A549 (cell line): ENCODE results near the gene PRKAR1B. TPM values are rescaled to one million over a fixed set of nuclear protein-coding genes. Genes with fewer than 3 reads are reported as not detected.

Experiments used
- ATAC-seq, 2 experiments: fragments of 200-7000 bp in 1 of 2; fragments of >200 bp in 1 of 2; cut with Nextera tagmentation in 1 of 2; cut with Tn5 transposase in 1 of 2; 3 replicates each; pipeline versions ENCODE4 v1.8.0 to v1.9.1; 2018 to 2020; ENCODE audit warnings: mild to moderate bottlenecking in 1 of 2, moderate library complexity in 1 of 2
- CTCF ChIA-PET: fragments of 300-600 bp; sonication (Branson Sonifier 250); formaldehyde crosslinking; extraction: SDS; loops from one replicate; lab custom pipeline; 2021; ENCODE audit warnings: antibody characterized with exemption, inconsistent platforms; lab: Yijun Ruan, JAX
- POLR2A ChIA-PET: fragments of 350-600 bp; formaldehyde crosslinking; extraction: SDS; loops from one replicate; lab custom pipeline; 2021; ENCODE audit warnings: antibody characterized with exemption, inconsistent platforms; lab: Yijun Ruan, JAX
- DNase-seq, 2 experiments: peaks; one replicate each; pipeline versions ENCODE4 v3.0.0 to v3.0.0-alpha.2; 2011 to 2016; ENCODE audit warnings: low read depth in 1 of 2, low spot score in 1 of 2
- FAIRE-seq: peaks from 2 replicates; lab custom pipeline; 2011; peaks lifted over from hg19 to GRCh38; lab: Jason Lieb, UNC
- H3K27ac ChIP-seq, 2 experiments: fragments of >200 bp; sonication (Bioruptor Twin); formaldehyde crosslinking; 3 replicates each; pipeline ENCODE4 v1.5.1; 2016 to 2017
- H3K4me1 ChIP-seq: fragments of >200 bp; sonication (Bioruptor Twin); formaldehyde crosslinking; 3 replicates; pipeline ENCODE4 v1.6.1; 2016
- H3K4me2 ChIP-seq: fragments of >200 bp; sonication (Bioruptor Twin); formaldehyde crosslinking; 3 replicates; pipeline ENCODE4 v1.6.1; 2016
- H3K4me3 ChIP-seq: fragments of >200 bp; sonication (Bioruptor Twin); formaldehyde crosslinking; 3 replicates; pipeline ENCODE4 v1.5.1; 2016
- H3K9me3 ChIP-seq: fragments of >200 bp; sonication (Bioruptor Twin); formaldehyde crosslinking; 3 replicates; pipeline ENCODE4 v1.6.1; 2016
- EP300 ChIP-seq, 2 experiments: fragments of >200 bp; sonication (Bioruptor Twin); formaldehyde crosslinking; IDR thresholded peaks; 2 replicates in 1 of 2; 3 replicates in 1 of 2; pipeline ENCODE4 v1.6.1; 2016 to 2017
- HEYL ChIP-seq: fragments of 250-450 bp; sonication (Bioruptor Pico); IDR thresholded peaks from 2 replicates; pipeline ENCODE4 v1.8.0; 2021; ENCODE audit warnings: mild to moderate bottlenecking, moderate library complexity
- HOXA7 ChIP-seq: fragments of 250-450 bp; sonication (Bioruptor Pico); IDR thresholded peaks from 2 replicates; pipeline ENCODE4 v1.5.0; 2020; ENCODE audit warnings: mild to moderate bottlenecking, moderate library complexity
- JUNB ChIP-seq: fragments of >200 bp; sonication (Bioruptor Twin); formaldehyde crosslinking; IDR thresholded peaks from 2 replicates; pipeline ENCODE4 v1.6.1; 2016
- KDM5A ChIP-seq: fragments of 200-600 bp; sonication (generic); IDR thresholded peaks from 2 replicates; pipeline ENCODE4 v1.6.1; 2016; ENCODE audit warnings: antibody characterized with exemption, mild to moderate bottlenecking
- MAZ ChIP-seq: fragments of 150-350 bp; IDR thresholded peaks from 2 replicates; pipeline ENCODE4 v1.6.1; 2014; ENCODE audit warnings: antibody characterized with exemption, low read depth, low read length, borderline replicate concordance
- MYC ChIP-seq: IDR thresholded peaks from 2 replicates; pipeline ENCODE4 v1.6.1; 2012; ENCODE audit warnings: mild to moderate bottlenecking, inconsistent platforms, low read length, improper control_type of control experiment, borderline replicate concordance
- RARB ChIP-seq: fragments of 250-450 bp; sonication (Bioruptor Pico); IDR thresholded peaks from 2 replicates; pipeline ENCODE4 v1.8.0; 2021; ENCODE audit warnings: mild to moderate bottlenecking, moderate library complexity
- RFX5 ChIP-seq: fragments of 450-650 bp; IDR thresholded peaks from 2 replicates; pipeline ENCODE4 v1.7.1; 2014; ENCODE audit warnings: antibody characterized with exemption, mild to moderate bottlenecking, moderate library complexity
- SREBF2 ChIP-seq: fragments of 450-650 bp; IDR thresholded peaks from 2 replicates; pipeline ENCODE4 v1.6.1; 2014; ENCODE audit warnings: mild to moderate bottlenecking, moderate library complexity
- TFCP2L1 ChIP-seq: fragments of 250-450 bp; sonication (Bioruptor Pico); IDR thresholded peaks from 2 replicates; pipeline ENCODE4 v1.5.0; 2021; ENCODE audit warnings: mild to moderate bottlenecking
- ZFP36 ChIP-seq: fragments of 450-650 bp; IDR thresholded peaks from 2 replicates; pipeline ENCODE4 v1.6.1; 2014; ENCODE audit warnings: borderline replicate concordance; ENCODE audit not compliant: partially characterized antibody
- ZNF302 ChIP-seq: fragments of 250-450 bp; sonication (Bioruptor Pico); IDR thresholded peaks from 2 replicates; pipeline ENCODE4 v1.9.0; 2021; ENCODE audit warnings: inconsistent platforms, mild to moderate bottlenecking, moderate library complexity
- ZSCAN20 ChIP-seq: fragments of 250-450 bp; sonication (Bioruptor Pico); IDR thresholded peaks from 2 replicates; pipeline ENCODE4 v1.8.0; 2022; ENCODE audit warnings: mild to moderate bottlenecking, moderate library complexity
- WGBS: methylation state at CpG from one replicate; pipeline ENCODE4 v1.1.6; 2017; ENCODE audit errors: missing lambda C conversion rate; 5-methylcytosine and 5-hydroxymethylcytosine counted together
- polyA plus RNA-seq, 4 experiments: library from polyadenylated mRNA; depleted of rRNA in 3 of 4; stranded (reverse); fragments of >200 nt; fragmentation: RNase III in 1 of 4; extraction: RNeasy Plus Mini Kit Qiagen cat#74134 plus additional on column Dnase treatment in 1 of 4; gene quantifications; 2 replicates in 3 of 4; 3 replicates in 1 of 4; pipeline ENCODE4 v1.2.3, GENCODE V29; 2011 to 2017
- TF ChIP-seq, protein P1 (sequence below): fragments of 250-450 bp; sonication (Bioruptor Pico); IDR thresholded peaks from 2 replicates; pipeline ENCODE4 v1.5.0; 2021; ENCODE audit warnings: mild to moderate bottlenecking, moderate library complexity, borderline replicate concordance
- TF ChIP-seq, protein P2 (sequence below): fragments of >200 bp; sonication (Bioruptor Twin); formaldehyde crosslinking; IDR thresholded peaks from 3 replicates; pipeline ENCODE4 v1.6.1; 2016
- TF ChIP-seq, protein P3 (sequence below): fragments of 450-650 bp; IDR thresholded peaks from 2 replicates; pipeline ENCODE4 v1.6.1; 2014; ENCODE audit warnings: antibody characterized with exemption
- TF ChIP-seq, protein P4 (sequence below): IDR thresholded peaks from 2 replicates; pipeline ENCODE4 v1.6.1; 2012
- TF ChIP-seq, protein P5 (sequence below): fragments of 200-600 bp; sonication (generic); IDR thresholded peaks from 2 replicates; pipeline ENCODE4 v1.6.1; 2016; ENCODE audit warnings: antibody characterized with exemption, mild to moderate bottlenecking, moderate library complexity

Gene PRKAR1B
- polyA plus RNA-seq, 2 of the 4 experiments (the other 2 are of a cell fraction), result 10.1 to 33.7 TPM

DNA sequence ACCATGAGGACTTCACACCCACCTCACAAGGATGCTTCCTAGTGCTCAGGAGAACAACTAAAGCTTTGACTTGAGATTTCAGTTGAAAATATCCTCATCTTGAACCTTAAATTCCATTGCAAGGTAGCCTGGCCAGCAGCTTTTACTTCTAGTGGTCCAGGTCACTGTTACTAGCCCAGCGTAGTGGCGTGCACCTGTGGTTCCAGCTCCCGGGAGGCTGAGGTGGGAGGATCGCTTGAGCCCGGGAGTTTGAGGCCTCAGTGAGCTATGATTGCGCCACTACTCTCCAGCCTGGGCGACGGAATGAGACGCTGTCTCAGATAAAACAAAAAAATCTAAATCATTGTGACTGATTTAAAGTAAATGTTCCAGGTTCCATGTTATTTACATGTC lies 28.3 kb upstream of the PRKAR1B start:
- no peak for DNase-seq
- TF ChIP-seq HEYL (CRISPR knock-in tag) (no peak), MYC (no peak), HOXA7 (no peak), ZFP36 (no peak), KDM5A (no peak), RARB (CRISPR knock-in tag) (no peak), TFCP2L1 (CRISPR knock-in tag) (no peak), ZNF302 (CRISPR knock-in tag) (no peak), RFX5 (no peak), JUNB (no peak), SREBF2 (no peak), EP300 (IDR thresholded peaks at IDR 0.05) (no peak), MAZ (no peak), ZSCAN20 (no peak)
- TF ChIP-seq, protein P1, sequence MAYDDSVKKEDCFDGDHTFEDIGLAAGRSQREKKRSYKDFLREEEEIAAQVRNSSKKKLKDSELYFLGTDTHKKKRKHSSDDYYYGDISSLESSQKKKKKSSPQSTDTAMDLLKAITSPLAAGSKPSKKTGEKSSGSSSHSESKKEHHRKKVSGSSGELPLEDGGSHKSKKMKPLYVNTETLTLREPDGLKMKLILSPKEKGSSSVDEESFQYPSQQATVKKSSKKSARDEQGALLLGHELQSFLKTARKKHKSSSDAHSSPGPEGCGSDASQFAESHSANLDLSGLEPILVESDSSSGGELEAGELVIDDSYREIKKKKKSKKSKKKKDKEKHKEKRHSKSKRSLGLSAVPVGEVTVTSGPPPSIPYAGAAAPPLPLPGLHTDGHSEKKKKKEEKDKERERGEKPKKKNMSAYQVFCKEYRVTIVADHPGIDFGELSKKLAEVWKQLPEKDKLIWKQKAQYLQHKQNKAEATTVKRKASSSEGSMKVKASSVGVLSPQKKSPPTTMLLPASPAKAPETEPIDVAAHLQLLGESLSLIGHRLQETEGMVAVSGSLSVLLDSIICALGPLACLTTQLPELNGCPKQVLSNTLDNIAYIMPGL (CRISPR knock-in tag), result no peak
- TF ChIP-seq, protein P2, sequence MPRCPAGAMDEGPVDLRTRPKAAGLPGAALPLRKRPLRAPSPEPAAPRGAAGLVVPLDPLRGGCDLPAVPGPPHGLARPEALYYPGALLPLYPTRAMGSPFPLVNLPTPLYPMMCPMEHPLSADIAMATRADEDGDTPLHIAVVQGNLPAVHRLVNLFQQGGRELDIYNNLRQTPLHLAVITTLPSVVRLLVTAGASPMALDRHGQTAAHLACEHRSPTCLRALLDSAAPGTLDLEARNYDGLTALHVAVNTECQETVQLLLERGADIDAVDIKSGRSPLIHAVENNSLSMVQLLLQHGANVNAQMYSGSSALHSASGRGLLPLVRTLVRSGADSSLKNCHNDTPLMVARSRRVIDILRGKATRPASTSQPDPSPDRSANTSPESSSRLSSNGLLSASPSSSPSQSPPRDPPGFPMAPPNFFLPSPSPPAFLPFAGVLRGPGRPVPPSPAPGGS, result no peak
- TF ChIP-seq, protein P3, sequence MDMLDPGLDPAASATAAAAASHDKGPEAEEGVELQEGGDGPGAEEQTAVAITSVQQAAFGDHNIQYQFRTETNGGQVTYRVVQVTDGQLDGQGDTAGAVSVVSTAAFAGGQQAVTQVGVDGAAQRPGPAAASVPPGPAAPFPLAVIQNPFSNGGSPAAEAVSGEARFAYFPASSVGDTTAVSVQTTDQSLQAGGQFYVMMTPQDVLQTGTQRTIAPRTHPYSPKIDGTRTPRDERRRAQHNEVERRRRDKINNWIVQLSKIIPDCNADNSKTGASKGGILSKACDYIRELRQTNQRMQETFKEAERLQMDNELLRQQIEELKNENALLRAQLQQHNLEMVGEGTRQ, result no peak
- TF ChIP-seq, protein P4, sequence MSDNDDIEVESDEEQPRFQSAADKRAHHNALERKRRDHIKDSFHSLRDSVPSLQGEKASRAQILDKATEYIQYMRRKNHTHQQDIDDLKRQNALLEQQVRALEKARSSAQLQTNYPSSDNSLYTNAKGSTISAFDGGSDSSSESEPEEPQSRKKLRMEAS, result no peak
- TF ChIP-seq, protein P5, sequence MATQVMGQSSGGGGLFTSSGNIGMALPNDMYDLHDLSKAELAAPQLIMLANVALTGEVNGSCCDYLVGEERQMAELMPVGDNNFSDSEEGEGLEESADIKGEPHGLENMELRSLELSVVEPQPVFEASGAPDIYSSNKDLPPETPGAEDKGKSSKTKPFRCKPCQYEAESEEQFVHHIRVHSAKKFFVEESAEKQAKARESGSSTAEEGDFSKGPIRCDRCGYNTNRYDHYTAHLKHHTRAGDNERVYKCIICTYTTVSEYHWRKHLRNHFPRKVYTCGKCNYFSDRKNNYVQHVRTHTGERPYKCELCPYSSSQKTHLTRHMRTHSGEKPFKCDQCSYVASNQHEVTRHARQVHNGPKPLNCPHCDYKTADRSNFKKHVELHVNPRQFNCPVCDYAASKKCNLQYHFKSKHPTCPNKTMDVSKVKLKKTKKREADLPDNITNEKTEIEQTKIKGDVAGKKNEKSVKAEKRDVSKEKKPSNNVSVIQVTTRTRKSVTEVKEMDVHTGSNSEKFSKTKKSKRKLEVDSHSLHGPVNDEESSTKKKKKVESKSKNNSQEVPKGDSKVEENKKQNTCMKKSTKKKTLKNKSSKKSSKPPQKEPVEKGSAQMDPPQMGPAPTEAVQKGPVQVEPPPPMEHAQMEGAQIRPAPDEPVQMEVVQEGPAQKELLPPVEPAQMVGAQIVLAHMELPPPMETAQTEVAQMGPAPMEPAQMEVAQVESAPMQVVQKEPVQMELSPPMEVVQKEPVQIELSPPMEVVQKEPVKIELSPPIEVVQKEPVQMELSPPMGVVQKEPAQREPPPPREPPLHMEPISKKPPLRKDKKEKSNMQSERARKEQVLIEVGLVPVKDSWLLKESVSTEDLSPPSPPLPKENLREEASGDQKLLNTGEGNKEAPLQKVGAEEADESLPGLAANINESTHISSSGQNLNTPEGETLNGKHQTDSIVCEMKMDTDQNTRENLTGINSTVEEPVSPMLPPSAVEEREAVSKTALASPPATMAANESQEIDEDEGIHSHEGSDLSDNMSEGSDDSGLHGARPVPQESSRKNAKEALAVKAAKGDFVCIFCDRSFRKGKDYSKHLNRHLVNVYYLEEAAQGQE, result no peak
- TF ChIP-seq, all 56 proteins: peak for 0
- Histone ChIP-seq H3K27ac (no peak overlapping the region), H3K4me2 (no peak overlapping the region), H3K4me1 (no peaks in the 10 kb centered on the region), H3K9me3 (no peaks in the 10 kb centered on the region), H3K4me3 (no peak overlapping the region)
- ATAC-seq, result no peak
- POLR2A ChIA-PET, result no interaction called here
- CTCF ChIA-PET, result interaction anchor here (1.1 to 2.0 kb wide), 3 partner anchors 19 to 433 kb away, joined by 3 to 7 read pairs (median 3); no protein-coding TSS in a partner anchor
- FAIRE-seq, result no peak
- WGBS, result 87% methylated on average over 9 of the region's 9 CpGs
